Effector memory CD4-positive, alpha-beta T cell (primary cell): ENCODE results near the gene GLT8D1.
"Not testable (repeated sequence)": the region's sequence is repeated elsewhere in the genome, so short reads cannot be mapped to it uniquely, and the experiment has no call there.

Experiments
- DNase-seq, 3 donors: peaks; one replicate each; pipeline ENCODE4 v3.0.0-alpha.2; 2020
- H3K27ac ChIP-seq: 2 replicates; pipeline ENCODE4 v1.7.0; 2013; ENCODE audit warnings: mild to moderate bottlenecking, low read length, moderate library complexity; ENCODE audit not compliant: insufficient read depth, poor library complexity, severe bottlenecking
- H3K27me3 ChIP-seq: replicated peaks from 2 replicates; pipeline ENCODE4 v1.7.0; 2013; ENCODE audit warnings: mild to moderate bottlenecking, low read length; ENCODE audit not compliant: insufficient read depth, control insufficient read depth, poor library complexity, severe bottlenecking
- H3K36me3 ChIP-seq: 2 replicates; pipeline ENCODE4 v1.7.0; 2013; ENCODE audit warnings: mild to moderate bottlenecking, low read length, moderate library complexity; ENCODE audit not compliant: control insufficient read depth, insufficient read depth
- H3K4me1 ChIP-seq: 2 replicates; pipeline ENCODE4 v1.7.0; 2013; ENCODE audit warnings: low read length, mild to moderate bottlenecking; ENCODE audit not compliant: control insufficient read depth, insufficient read depth, poor library complexity, severe bottlenecking
- H3K4me3 ChIP-seq: 2 replicates; pipeline ENCODE4 v1.7.0; 2013; ENCODE audit warnings: low read length, low read depth, mild to moderate bottlenecking; ENCODE audit not compliant: insufficient read depth, poor library complexity, severe bottlenecking
- H3K9me3 ChIP-seq: 2 replicates; pipeline ENCODE4 v1.7.0; 2013; ENCODE audit warnings: mild to moderate bottlenecking, low read length, moderate library complexity; ENCODE audit not compliant: control insufficient read depth

Gene GLT8D1

GRCh38 chr3:52730681-52731080 lies 25.1 kb upstream of the GLT8D1 start:
- no peaks in the 10 kb centered on the region for H3K4me1 ChIP-seq
- no peak for DNase-seq

GRCh38 chr3:52728753-52729152 lies 23.2 kb upstream of the GLT8D1 start:
- H3K27ac ChIP-seq, H3K4me1 ChIP-seq, H3K4me3 ChIP-seq, H3K27me3 ChIP-seq, DNase-seq, H3K9me3 ChIP-seq: not testable (repeated sequence)
- peaks cover 22% of the 10 kb centered on the region for H3K36me3 ChIP-seq

More at GRCh38 chr3:52730681-52731080, 25.1 kb upstream of the GLT8D1 start:
- Histone ChIP-seq H3K4me3 (no peak overlapping the region), H3K27me3 (no peaks in the 10 kb centered on the region), H3K27ac (no peak overlapping the region), H3K36me3 (peaks cover 27% of the 10 kb centered on the region), H3K9me3 (no peaks in the 10 kb centered on the region)

GRCh38 chr3:52724511-52724910 lies 18.9 kb upstream of the GLT8D1 start:
- DNase-seq = no peak
- no peak overlapping the region for H3K4me3 ChIP-seq
- no peaks in the 10 kb centered on the region for H3K9me3 ChIP-seq
- no peak overlapping the region for H3K27ac ChIP-seq
- H3K4me1 ChIP-seq = no peaks in the 10 kb centered on the region
- no peaks in the 10 kb centered on the region for H3K27me3 ChIP-seq
- H3K36me3 ChIP-seq = no peaks in the 10 kb centered on the region

- H3K4me3 ChIP-seq = no peak overlapping the region
- no peak overlapping the region for H3K27ac ChIP-seq
- H3K36me3 ChIP-seq = no peaks in the 10 kb centered on the region
- H3K4me1 ChIP-seq = no peaks in the 10 kb centered on the region
- H3K9me3 ChIP-seq = no peaks in the 10 kb centered on the region
- H3K27me3 ChIP-seq = no peaks in the 10 kb centered on the region
- no peak for DNase-seq
These were observed 18.3 kb upstream of the GLT8D1 start for GRCh38 chr3:52723935-52724334.

GRCh38 chr3:52722491-52722890 lies 16.9 kb upstream of the GLT8D1 start:
- H3K9me3 ChIP-seq = no peaks in the 10 kb centered on the region
- no peaks in the 10 kb centered on the region for H3K27me3 ChIP-seq
- no peaks in the 10 kb centered on the region for H3K4me1 ChIP-seq
- H3K27ac ChIP-seq = no peak overlapping the region
- no peaks in the 10 kb centered on the region for H3K36me3 ChIP-seq
- no peak overlapping the region for H3K4me3 ChIP-seq
- no peak for DNase-seq

GRCh38 chr3:52721730-52722008 lies 16.1 kb upstream of the GLT8D1 start:
- Histone ChIP-seq H3K4me3 (no peak overlapping the region), H3K27ac (no peak overlapping the region), H3K4me1 (no peaks in the 10 kb centered on the region), H3K9me3 (no peaks in the 10 kb centered on the region), H3K27me3 (no peaks in the 10 kb centered on the region), H3K36me3 (no peaks in the 10 kb centered on the region)
- no peak for DNase-seq

- Histone ChIP-seq H3K4me1 (no peaks in the 10 kb centered on the region), H3K36me3 (no peaks in the 10 kb centered on the region), H3K4me3 (no peak overlapping the region), H3K27ac (no peak overlapping the region), H3K27me3 (no peaks in the 10 kb centered on the region), H3K9me3 (no peaks in the 10 kb centered on the region)
- no peak for DNase-seq
These were observed 15.6 kb upstream of the GLT8D1 start for GRCh38 chr3:52721002-52721729.

GRCh38 chr3:52719618-52720017 lies 14.0 kb upstream of the GLT8D1 start:
- Histone ChIP-seq H3K36me3 (no peaks in the 10 kb centered on the region), H3K27ac (no peak overlapping the region), H3K4me3 (no peak overlapping the region)

GRCh38 chr3:52715714-52716305 lies 10.2 kb upstream of the GLT8D1 start:
- no peaks in the 10 kb centered on the region for H3K4me1 ChIP-seq
- no peak overlapping the region for H3K27ac ChIP-seq
- H3K9me3 ChIP-seq = no peaks in the 10 kb centered on the region
- no peaks in the 10 kb centered on the region for H3K27me3 ChIP-seq
- no peak overlapping the region for H3K4me3 ChIP-seq
- no peak for DNase-seq
- no peaks in the 10 kb centered on the region for H3K36me3 ChIP-seq

More at GRCh38 chr3:52719618-52720017, 14.0 kb upstream of the GLT8D1 start:
- Histone ChIP-seq H3K9me3 (no peaks in the 10 kb centered on the region), H3K27me3 (no peaks in the 10 kb centered on the region), H3K4me1 (no peaks in the 10 kb centered on the region)
- DNase-seq = no peak

GRCh38 chr3:52714335-52715302 lies 9.0 kb upstream of the GLT8D1 start:
- Histone ChIP-seq H3K9me3 (no peaks in the 10 kb centered on the region), H3K4me1 (no peaks in the 10 kb centered on the region), H3K36me3 (no peaks in the 10 kb centered on the region), H3K27ac (no peak overlapping the region), H3K27me3 (no peaks in the 10 kb centered on the region), H3K4me3 (no peak overlapping the region)
- DNase-seq = no peak
